Adrenal gland (tissue), 5 donors: Measurements from ENCODE around the gene SYDE2.

Experiments used
- POLR2A ChIP-seq, 2 donors: fragments of 450-650 bp; IDR thresholded peaks; one replicate each; pipeline ENCODE4 v1.6.1; 2017; ENCODE audit warnings: antibody characterized with exemption in 2 of 2, mild to moderate bottlenecking in 2 of 2, moderate library complexity in 1 of 2
- TF ChIP-seq, protein P1 (sequence below), 6 experiments: fragments of 450-650 bp in 4 of 6; fragments of 200-600 bp in 2 of 6; sonication (generic) in 1 of 6; IDR thresholded peaks; 1 replicate in 5 of 6; 2 replicates in 1 of 6; pipeline versions ENCODE4 v1.5.1 to v1.8.0; 2016 to 2021; ENCODE audit warnings: antibody characterized with exemption in 6 of 6, mild to moderate bottlenecking in 2 of 6, moderate library complexity in 1 of 6
- donor health status: DM: no; HTN: no; CAD: no.

DNA sequence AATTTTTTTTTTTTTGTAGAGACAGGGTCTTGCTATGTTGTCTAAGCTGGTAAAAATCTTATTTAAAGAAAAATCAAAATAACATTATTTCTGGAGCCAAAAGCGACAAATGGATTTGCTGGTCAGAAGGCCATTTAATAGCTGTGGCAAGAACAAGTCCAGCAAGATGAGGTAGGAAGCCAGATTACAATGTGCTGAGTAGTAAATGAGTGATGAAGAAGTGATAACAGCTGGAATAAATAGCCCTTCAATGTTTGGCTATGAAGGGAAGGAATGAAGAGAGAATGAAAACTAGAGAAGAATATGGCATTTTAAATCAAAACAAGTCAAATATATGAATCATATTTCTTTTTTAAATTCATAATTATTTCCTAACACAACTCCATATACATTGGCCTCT is 34.5 kb downstream of the SYDE2 start:
- TF ChIP-seq, protein P1, sequence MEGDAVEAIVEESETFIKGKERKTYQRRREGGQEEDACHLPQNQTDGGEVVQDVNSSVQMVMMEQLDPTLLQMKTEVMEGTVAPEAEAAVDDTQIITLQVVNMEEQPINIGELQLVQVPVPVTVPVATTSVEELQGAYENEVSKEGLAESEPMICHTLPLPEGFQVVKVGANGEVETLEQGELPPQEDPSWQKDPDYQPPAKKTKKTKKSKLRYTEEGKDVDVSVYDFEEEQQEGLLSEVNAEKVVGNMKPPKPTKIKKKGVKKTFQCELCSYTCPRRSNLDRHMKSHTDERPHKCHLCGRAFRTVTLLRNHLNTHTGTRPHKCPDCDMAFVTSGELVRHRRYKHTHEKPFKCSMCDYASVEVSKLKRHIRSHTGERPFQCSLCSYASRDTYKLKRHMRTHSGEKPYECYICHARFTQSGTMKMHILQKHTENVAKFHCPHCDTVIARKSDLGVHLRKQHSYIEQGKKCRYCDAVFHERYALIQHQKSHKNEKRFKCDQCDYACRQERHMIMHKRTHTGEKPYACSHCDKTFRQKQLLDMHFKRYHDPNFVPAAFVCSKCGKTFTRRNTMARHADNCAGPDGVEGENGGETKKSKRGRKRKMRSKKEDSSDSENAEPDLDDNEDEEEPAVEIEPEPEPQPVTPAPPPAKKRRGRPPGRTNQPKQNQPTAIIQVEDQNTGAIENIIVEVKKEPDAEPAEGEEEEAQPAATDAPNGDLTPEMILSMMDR (IDR thresholded peaks at IDR 0.05): no peak
- no peak for TF ChIP-seq POLR2A (IDR thresholded peaks at IDR 0.05)
